GM19452 (cell line): ENCODE measurements around the gene CLC.
"Not testable (repeated sequence)": the region's sequence is repeated elsewhere in the genome, so short reads cannot be mapped to it uniquely, and the experiment has no call there.

ENCODE experiments used
- ATAC-seq: cut with Tn5 transposase; IDR thresholded peaks from one replicate; pipeline ENCODE4 v1.9.1; 2021; ENCODE audit not compliant: unreplicated experiment

The CLC gene

DNA sequence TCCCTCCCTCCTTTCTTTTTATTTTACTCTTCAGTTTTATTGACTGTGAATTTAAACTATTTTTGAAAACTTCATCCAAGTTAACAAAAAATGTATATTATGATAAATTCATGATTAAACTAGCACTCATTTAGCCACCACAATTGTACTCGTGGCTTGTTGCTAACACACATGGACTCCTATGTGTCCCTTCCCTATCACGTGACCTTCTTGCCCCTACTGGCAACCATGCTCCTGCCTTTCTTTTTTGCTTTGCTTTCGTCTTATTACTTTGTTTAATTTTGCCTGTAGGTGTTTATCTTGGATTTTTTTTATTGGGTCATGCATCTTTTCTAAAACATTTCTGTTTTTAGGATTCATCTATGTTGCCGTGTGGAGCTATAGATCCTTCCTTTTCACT, 8.2 kb downstream of the CLC start:
- no peak for ATAC-seq

GRCh38 chr19:39728040-39728439, 9.8 kb downstream of the CLC start:
- ATAC-seq = no peak

- ATAC-seq = no peak
These were observed 10.6 kb downstream of the CLC start for GRCh38 chr19:39727070-39727800.

- no peak for ATAC-seq
These were observed 11.8 kb downstream of the CLC start for GRCh38 chr19:39725995-39726394.

- ATAC-seq = not testable (repeated sequence)
These were observed 17.7 kb downstream of the CLC start for GRCh38 chr19:39720144-39720543.

- ATAC-seq = no peak
These were observed 27.4 kb downstream of the CLC start for GRCh38 chr19:39710333-39710890.

GRCh38 chr19:39709026-39709872, 28.6 kb downstream of the CLC start:
- ATAC-seq = no peak

DNA sequence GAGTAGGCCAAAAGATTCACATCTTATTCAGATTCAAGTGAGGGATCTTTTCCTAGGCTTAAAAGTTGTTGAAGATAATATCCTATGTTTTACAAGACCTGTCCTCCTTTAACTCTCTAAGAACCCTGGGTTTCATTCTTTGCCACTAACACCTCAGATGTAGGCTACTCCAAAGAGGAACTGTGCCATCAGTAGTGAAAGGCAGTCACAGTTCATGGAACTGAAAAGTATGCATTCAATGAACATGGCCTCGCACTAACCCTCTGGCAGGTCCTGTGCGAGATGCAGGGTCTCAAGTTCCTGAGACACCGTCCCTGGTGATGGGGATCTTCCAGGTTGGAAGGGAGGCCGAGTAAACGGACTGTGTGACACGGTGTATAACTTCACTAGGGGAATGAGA, 29.2 kb downstream of the CLC start:
- no peak for ATAC-seq

GRCh38 chr19:39705578-39706188, 32.1 kb downstream of the CLC start:
- no peak for ATAC-seq

DNA sequence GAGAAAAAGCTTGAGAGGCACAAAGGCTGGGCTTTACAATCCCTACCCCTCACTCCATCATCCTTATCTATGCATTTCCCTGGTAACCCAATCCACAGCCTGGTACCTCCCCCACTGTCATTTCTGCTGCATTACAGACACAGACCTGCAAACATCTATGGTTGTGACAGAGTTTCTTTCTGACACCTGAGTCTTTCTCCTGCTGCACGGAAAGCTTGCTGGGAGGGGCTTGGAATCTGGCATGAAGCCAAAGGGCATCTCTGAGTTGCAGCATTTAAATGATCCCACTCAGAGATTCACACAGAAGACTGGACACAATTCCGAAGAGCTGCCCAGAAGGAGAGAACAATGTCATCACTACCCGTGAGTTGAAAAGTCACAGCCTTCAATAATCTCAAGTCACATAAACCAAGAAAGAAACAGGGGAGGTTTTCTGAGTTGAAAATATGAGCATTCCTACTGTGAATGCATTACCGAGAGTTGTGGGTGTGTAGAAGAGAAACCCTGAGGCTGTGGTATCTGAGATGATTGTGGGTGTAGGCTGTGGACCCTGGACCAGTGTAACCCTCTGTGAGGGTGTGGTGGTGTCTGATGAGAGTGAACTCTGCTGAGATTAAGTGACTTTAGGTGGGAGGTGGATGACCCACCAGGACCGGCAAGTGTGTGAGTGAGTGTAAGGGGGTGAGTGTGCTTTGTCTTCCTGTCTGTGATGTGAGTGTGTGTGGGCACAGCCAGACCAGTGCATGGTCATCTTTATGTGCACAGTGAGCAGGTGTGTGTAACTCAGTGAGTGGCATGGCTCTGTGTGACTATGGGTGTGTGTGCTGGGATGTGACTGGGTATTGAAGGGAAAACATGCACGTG, 33.4 kb downstream of the CLC start, which contains the start of gene LGALS14:
Gene LGALS14 (plus strand): TSS at position 301 of the 864 bp plus-strand sequence. CDS start 48 bp downstream, at position 349.
- ATAC-seq = no peak

DNA sequence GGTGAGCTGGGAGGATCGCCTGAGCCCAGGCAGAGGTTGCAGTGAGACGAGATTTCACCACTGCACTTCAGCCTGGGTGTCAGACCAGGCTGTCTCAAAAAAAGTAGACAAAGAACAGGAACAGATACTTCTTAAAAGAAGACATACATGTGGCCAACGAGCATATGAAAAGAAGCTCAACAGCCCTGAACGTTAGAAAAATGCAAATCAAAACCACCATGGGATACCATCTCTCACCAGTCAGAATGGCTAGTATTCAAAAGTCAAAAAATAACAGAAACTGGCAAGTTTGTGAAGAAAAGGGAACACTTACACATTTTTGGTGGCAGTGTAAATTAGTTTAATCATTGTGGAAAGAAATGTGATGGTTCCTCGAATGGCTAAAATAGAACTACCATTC, 36.5 kb downstream of the CLC start:
- ATAC-seq = peak; percentile 56

DNA sequence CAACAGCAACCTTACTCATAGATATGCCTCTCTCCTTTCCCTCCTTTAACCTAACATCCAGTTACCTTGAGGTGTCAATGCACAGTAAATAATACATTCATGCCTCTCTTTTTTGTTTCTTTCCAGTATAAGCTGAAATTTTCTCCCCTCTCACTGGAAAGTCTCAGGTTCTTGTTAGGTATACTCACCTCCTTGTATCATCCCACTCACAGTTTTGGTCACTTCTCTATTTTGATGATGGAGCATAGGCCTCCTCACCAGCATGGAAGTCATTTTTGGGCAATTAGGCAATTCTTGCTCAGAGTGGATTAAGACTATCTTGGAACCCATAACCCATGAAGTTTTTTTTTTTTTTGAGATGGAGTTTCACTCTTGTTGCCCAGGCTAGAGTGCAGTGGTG, 39.3 kb downstream of the CLC start:
- no peak for ATAC-seq

- no peak for ATAC-seq
These were observed 41.4 kb downstream of the CLC start for GRCh38 chr19:39696387-39696786.

DNA sequence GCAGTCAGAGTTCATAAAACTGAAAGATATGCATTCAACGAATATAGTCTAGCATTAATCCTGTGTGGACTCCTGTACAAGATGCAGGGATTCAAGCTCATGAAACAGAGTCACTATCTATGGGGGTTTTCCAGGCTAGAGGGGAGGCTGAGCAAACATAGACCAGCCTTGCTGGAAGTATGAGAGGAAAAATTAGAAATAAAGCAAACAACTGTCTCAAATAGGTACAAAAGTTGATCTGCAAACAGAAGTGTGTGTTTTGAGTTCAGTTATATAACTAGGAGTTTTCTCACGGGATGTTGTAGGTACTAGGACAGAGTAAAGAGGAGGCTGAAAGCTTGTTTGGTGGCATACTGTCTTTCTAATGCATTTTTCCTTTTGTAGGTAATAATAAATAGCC, 42.1 kb downstream of the CLC start:
- no peak for ATAC-seq

GRCh38 chr19:39692822-39693221, 45.0 kb downstream of the CLC start:
- ATAC-seq = no peak

- ATAC-seq = no peak
These were observed 45.7 kb downstream of the CLC start for GRCh38 chr19:39692166-39692565.

GRCh38 chr19:39688637-39689036, 49.2 kb downstream of the CLC start:
- not testable (repeated sequence) for ATAC-seq

DNA sequence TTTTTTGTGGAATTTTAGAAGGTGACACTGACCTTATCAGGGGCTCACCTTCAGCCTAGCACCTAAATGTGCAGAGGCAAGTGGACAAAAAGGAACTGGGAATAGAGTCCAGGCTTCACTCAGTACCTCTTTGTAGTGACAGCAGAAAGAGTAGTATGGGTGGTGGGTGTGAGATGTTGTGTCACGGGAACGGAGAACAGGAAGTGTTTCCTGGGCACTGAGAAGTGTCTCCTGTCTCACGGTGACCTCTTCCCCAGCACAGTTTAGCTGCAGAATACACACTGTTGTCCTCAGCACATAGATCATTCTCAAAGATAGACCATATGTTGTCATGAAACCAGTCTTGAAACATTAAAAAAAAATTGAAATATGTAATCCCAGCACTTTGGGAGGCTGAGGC, 51.1 kb downstream of the CLC start:
- ATAC-seq = no peak

DNA sequence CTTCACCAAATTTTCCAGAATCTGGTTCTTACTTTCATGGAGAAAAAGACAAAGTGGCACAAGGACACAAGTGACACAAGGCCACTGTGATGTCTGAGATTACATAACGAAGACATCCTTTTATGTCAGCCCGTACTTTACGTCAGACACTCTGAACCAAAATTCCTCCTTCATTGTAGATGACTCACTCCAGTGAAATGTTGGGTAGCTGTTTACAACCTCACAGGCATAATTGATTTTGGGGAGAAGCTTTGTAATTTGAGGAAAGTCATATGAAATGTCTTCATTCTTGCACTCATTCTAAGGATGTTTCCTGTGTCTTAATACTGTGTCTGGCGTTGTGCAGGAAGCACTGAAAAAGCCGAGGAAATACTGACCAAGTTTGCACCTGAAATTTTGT, 53.6 kb downstream of the CLC start:
- ATAC-seq = no peak

DNA sequence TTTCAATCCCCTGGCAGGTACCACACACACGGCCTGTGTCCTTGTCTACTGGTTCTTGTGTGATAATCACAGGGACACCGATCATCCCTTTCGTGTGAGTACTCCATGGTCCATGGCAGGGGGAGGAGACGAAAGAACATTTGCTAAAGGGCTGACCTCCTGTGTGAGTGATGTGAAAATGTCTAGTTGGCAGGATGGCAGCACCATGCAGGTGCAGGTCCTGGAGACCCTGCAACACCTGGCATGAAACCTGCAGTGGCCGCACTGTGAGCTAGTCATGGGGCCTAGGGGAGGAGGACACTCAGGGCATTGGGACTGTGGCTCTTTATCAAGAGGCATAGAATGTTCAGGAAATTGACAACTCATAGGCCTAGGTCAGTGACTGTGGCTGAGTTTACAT, 56.4 kb downstream of the CLC start:
- no peak for ATAC-seq
